Sciatic nerve (tissue), 2 donors: ENCODE data around the gene ATAD3B. TPM values are rescaled to one million over a fixed set of nuclear protein-coding genes. Genes with fewer than 3 reads are reported as not detected.
"Not testable (repeated sequence)": the region's sequence is repeated elsewhere in the genome, so short reads cannot be mapped to it uniquely, and the experiment has no call there.

Source experiments
- ATAC-seq: fragments of 200-7000 bp; cut with Tn5 transposase; one replicate; pipeline ENCODE4 v1.9.1; 2020; ENCODE audit warnings: mild to moderate bottlenecking, moderate library complexity
- DNase-seq: peaks from one replicate; pipeline ENCODE4 v3.0.0-alpha.2; 2020; ENCODE audit warnings: low spot score
- intact Hi-C: fragments of 100-400 bp; cut with DNase I; formaldehyde crosslinking; loops from one replicate; pipeline ENCODE4 v1.14.2; 2022
- total RNA-seq: library from RNA; stranded (reverse); fragmentation: NEBNext Ultra II Directional; extraction: Animal tissue kit (Norgen Biotek cat#: 25700); gene quantifications from one replicate; pipeline ENCODE4 v1.2.1, GENCODE V29; 2021
- donor health status: DM: no; HTN: no; CAD: no.
- donor health status: DM: no; HTN: no; CAD: no.

ATAD3B gene
- total RNA-seq, 1 donor from 2014 or later, result 28.6 TPM

- ATAC-seq, intact Hi-C loops, DNase-seq: not testable (repeated sequence)
Measured at GRCh38 chr1:1468196-1468985, 3.2 kb upstream of the ATAD3B start.

GRCh38 chr1:1470626-1471388, 758 bp upstream of the ATAD3B start:
- no peak for DNase-seq
- intact Hi-C loops, result no loop called here
- no peak for ATAC-seq

GRCh38 chr1:1472053-1472876, 700 bp downstream of the ATAD3B start:
- intact Hi-C loops, ATAC-seq, DNase-seq: not testable (repeated sequence)

- DNase-seq, intact Hi-C loops, ATAC-seq: not testable (repeated sequence)
Measured at GRCh38 chr1:1476011-1476410, 4.4 kb downstream of the ATAD3B start.

GRCh38 chr1:1477206-1477605, 5.6 kb downstream of the ATAD3B start:
- DNase-seq, result no peak
- ATAC-seq, result no peak
- intact Hi-C loops, result no loop called here

GRCh38 chr1:1479547-1480487, 8.3 kb downstream of the ATAD3B start:
- DNase-seq (no peak), ATAC-seq (no peak)
- intact Hi-C loops, result no loop called here

- ATAC-seq, intact Hi-C loops, DNase-seq: not testable (repeated sequence)
Measured at GRCh38 chr1:1480488-1480867, 8.9 kb downstream of the ATAD3B start.

GRCh38 chr1:1481811-1482210, 10.2 kb downstream of the ATAD3B start:
- DNase-seq, ATAC-seq, intact Hi-C loops: not testable (repeated sequence)

GRCh38 chr1:1482856-1483255, 11.3 kb downstream of the ATAD3B start:
- intact Hi-C loops, result no loop called here
- DNase-seq, result no peak
- ATAC-seq, result no peak

- intact Hi-C loops, result no loop called here
- no peak for DNase-seq
Measured at GRCh38 chr1:1483714-1484113, 12.1 kb downstream of the ATAD3B start.

GRCh38 chr1:1484976-1485750, 13.6 kb downstream of the ATAD3B start:
- intact Hi-C loops, ATAC-seq, DNase-seq: not testable (repeated sequence)

More at GRCh38 chr1:1483714-1484113, 12.1 kb downstream of the ATAD3B start:
- no peak for ATAC-seq

- intact Hi-C loops, ATAC-seq, DNase-seq: not testable (repeated sequence)
Measured at GRCh38 chr1:1485755-1486317, 14.3 kb downstream of the ATAD3B start.

GRCh38 chr1:1487701-1488100, 16.1 kb downstream of the ATAD3B start:
- ATAC-seq, result no peak
- DNase-seq, result no peak
- intact Hi-C loops, result no loop called here

GRCh38 chr1:1489231-1489630, 17.7 kb downstream of the ATAD3B start:
- no peak for DNase-seq
- intact Hi-C loops, result no loop called here
- no peak for ATAC-seq

GRCh38 chr1:1489861-1490260, 18.3 kb downstream of the ATAD3B start:
- intact Hi-C loops, result loop anchor here (10.0 kb wide), 1 partner anchor 95 kb away; the partner anchor contains the start of gene CCNL2
- ATAC-seq, result no peak
- no peak for DNase-seq

GRCh38 chr1:1490633-1491230, 19.2 kb downstream of the ATAD3B start:
- intact Hi-C loops, result loop anchor here (10.0 kb wide), 1 partner anchor 96 kb away; the partner anchor contains the start of gene CCNL2
- ATAC-seq, result no peak
- DNase-seq, result no peak
